HG02870 (cell line): ENCODE results near the gene PYROXD2.
A peak's percentile ranks its signal among the peaks of the same experiment; 100 is the strongest.

Experiments
- ATAC-seq: cut with Tn5 transposase; IDR thresholded peaks from one replicate; pipeline ENCODE4 v1.9.1; 2021; ENCODE audit warnings: mild to moderate bottlenecking, moderate library complexity; ENCODE audit not compliant: unreplicated experiment

PYROXD2 gene

DNA sequence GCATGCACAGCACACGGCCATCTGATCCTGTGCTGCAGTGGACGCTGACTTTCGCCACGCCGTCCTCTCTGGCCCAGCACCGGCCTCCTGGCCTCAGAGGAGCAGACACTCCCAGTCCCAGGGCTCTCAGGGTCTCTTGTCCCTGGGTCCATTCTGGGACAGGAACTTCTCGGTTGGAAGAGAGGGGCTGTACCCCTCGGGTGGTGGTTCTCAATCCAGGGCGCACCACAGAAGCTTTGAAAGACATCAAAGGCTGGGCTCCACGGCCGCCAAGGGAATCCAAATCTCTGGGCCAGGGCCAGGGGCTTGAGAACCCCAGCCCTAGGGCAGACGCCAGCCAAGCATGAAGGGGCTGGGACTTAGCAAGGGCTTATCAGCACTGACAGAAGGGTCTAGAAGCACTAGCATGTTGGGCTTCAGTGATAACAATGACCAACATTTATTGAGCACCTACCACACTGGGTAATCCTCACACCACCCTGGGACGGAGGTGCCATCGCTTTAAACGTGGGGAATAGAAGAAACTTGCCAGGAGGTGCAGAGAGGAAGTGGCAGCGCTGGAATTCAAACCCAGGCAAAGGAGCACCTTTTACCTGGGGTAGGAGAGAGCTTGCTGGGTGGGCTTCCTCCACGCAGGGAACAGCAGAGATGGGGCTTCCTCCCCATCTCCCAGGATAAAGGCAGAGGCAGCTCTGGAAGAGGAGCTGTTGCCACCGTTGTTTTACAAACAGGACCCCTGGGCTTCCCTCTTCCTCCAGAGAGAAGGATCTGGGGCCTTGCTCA, 1.8 kb upstream of the PYROXD2 start:
- ATAC-seq: no peak

DNA sequence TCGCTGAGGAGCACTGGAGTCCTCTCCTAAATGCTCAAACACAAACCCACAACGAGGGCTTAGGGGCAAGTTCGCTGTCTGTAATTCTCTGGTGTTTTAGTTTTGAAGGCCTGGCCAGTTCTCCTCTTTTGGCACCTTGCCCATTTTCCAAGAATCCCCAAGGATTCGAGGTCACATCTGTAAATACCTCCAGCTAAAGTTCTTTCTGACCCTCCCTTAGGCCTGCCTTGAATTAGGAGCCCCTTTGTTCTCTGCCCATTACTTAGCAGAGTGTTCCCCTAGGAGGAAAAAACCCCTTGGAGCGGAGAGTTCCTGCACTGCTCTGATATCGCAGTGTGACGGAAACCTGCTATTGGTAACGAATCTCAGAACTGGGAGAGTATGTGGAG, 743 bp upstream of the PYROXD2 start:
- ATAC-seq: no peak

DNA sequence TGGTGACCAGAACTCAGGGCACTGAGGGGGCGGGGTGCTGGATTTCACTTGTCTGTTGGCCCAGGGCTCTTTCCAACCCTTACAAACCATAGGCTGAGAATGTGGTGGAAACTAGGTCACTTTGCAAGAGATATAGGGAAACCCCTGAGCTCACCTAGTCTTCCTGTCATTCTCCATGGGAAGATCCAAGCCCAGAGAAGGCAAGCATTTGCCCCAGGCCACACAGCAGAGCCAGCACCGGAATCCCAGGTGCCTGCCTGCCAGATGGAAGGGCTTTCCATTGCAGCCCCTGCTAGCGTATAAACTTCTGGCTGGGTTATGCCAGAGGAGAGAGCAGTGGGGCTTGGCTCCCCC, 427 bp downstream of the PYROXD2 start:
- ATAC-seq: no peak

DNA sequence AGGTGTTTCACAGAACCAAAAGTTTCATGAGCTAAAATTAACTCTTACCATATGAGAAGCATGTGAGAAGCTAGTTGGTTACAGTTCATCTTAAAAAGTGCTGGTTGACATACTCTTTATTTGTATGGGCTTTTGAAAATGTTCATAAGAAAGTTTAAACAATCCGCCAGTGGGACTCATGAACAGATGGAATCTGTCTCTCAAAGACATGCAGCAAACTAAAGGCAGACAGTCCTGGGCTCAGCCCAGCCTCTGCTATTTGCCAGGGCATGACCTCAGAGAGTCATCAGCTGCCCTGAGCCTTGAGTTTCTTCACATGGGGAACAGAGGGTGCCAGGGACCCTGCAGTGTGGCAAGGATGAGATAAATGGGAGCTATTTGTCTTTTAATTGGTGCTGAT, 3.2 kb downstream of the PYROXD2 start:
- no peak for ATAC-seq

GRCh38 chr10:98411166-98411565, 3.8 kb downstream of the PYROXD2 start:
- no peak for ATAC-seq

- no peak for ATAC-seq
Observed at GRCh38 chr10:98410759-98411158, 4.2 kb downstream of the PYROXD2 start.

- no peak for ATAC-seq
Observed at GRCh38 chr10:98410135-98410743, 4.7 kb downstream of the PYROXD2 start.

GRCh38 chr10:98408799-98409198, 6.2 kb downstream of the PYROXD2 start:
- no peak for ATAC-seq

DNA sequence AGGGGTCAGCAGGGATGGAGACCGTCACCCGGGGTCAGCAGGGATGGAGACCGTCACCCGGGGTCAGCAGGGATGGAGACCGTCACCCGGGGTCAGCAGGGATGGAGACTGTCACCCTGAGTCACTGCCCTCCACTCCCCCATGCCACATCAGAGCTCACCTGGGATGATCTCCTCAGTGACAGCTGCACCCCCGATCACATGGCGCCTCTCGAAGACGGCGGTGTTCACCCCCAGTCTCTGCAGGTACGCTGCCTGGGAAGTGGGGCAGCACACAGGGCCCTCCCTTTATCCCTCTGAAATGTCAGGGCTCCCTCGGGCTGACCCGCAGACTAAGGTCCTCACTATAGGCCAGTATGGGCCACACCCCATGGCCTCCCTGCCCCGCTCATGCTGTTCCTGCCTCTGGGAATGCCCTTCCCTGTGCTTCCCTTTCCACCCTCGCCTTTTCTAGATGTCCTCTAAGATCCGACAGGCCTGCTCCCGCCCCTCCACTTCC, 7.2 kb downstream of the PYROXD2 start:
- no peak for ATAC-seq

GRCh38 chr10:98407017-98407743, 7.8 kb downstream of the PYROXD2 start:
- ATAC-seq: no peak

DNA sequence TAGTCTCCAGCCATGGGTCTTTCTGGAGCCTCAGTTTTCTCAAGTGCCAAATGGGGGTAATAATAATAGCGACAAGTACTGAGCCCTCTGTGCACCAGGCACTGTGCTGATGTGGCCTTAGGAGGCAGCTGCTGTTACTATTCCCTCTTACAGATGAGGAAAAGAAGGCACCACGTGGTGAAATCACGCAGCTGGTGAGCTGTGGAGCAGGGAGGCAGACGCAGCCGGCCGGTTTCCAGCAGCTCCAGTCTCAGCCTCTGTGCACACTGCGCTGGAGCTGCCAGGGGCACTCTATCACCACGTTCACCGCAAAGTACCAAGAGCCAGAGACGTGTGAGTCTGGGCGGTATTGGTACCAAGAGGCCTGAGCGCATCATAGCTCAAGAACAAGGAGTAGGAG, 9.6 kb downstream of the PYROXD2 start:
- ATAC-seq: no peak

GRCh38 chr10:98404571-98405359, 10.2 kb downstream of the PYROXD2 start:
- peak; percentile 44 for ATAC-seq

DNA sequence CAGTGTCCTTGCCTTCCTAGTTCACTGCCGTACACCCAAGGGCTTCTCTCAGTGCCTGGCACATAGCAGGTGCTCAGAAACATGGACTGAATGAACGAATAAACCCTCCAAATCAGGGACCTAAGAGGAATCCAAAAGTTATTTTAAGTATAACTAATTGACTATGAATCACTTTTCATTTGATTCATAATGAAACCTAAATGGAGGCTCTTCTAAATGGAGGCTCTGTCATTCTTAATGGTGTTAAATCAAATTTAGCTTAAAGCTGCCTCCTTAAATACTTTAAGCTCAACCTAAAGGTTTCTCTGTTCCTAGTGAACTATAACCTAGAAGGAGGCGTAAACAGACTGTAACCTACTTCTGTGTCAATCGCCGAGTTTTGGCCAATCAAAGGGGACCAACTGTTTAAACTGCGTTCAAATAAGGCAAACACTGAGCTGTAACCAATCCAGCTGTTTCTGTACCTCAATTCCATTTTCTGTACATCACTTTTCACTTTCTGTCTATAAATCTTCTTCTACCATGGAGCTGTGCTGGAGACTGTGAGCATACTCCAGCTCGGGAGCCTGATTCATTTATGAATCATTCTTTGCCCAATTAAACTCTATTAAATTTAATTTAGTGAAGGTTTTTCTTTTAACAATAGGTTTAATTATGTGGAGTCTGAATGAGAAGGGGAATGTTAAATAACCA, 11.0 kb downstream of the PYROXD2 start:
- ATAC-seq: peak; percentile 64

DNA sequence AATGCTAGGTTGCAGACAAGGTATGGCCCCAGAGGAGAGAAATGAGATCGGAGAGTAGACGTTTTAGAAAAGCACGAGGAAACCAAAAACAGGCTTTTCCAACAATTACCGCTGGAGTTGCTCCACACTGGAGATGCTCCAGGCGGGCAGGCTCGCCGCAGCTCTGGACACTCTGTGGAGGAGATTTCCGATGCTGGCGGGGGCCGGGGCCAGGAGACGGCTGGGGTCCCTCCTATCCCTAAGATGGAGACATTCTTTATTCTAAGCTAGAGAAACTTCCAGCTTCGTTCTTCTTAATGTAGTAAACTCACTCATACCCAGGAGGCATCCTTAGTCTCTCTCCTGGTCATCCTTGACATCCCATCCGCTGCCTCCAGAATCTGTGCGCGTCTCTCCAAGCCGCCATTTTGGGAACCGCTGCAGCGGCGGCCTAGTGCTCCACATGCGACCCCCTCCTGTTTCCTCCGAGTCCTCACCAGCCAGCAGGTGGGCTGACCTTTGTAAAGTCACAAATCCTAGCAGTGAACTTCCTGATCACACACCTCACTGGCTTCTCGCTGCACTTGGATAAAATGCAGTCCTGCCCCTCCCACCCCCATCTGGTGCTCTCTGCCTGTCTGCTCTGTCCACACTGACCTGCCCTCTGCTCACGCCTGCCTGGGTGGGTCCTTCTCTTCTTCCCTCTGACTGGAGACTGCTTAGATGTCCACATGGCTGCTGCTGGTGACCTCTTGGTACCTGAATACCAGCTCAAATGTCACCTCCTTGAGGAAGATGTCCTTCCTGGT, 11.9 kb downstream of the PYROXD2 start:
- no peak for ATAC-seq

DNA sequence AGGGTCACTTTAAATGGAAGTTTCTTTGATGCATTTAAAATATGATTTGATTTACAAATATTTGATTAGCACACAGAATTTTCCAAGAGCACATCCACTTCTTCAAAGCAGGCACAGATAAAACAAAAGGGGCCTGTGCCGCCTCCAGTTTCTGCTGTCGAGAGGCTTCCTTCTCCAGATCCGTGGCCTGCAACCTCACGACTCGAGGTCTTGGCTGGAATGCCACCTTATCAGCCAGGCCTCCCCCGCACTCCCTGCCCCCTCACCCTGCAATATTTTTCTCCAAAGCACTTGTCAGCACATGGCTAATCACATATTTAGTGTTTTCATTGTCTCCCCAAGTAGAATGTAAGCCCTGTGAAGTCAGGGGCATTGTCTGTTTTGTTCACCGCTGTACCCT, 12.5 kb downstream of the PYROXD2 start:
- no peak for ATAC-seq

- no peak for ATAC-seq
Observed at GRCh38 chr10:98400482-98400881, 14.5 kb downstream of the PYROXD2 start.

GRCh38 chr10:98399784-98400183, 15.2 kb downstream of the PYROXD2 start:
- ATAC-seq: no peak

DNA sequence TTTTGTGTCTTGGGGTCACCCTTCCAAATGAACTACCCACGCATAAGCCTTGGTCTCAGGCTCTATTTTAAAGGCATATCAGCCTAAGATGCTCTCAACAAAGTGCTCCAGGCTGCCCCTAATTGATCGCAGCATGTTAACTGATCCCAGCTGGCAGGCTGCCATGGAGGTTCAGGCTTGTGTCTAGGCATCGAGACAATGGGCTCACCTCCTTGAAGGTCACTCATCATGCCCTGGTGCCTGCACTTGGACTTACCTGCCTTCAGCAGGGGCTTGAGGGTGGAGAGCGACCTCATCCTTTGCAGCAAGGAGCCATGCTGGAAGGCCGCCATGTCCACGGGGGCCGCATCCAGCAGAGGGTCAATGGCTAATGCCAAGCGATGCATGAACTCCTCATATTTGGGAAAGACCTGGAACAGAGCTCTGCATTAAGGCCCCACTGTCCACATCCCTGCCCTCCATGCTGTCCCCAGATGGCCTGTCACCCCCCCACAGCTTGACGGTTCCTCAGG, 17.8 kb downstream of the PYROXD2 start:
- ATAC-seq: no peak
